Gastrocnemius medialis (tissue), 4 donors: ENCODE measurements around the gene RBBP8. TPM values are rescaled to one million over a fixed set of nuclear protein-coding genes. Genes with fewer than 3 reads are reported as not detected.

Experiments used
- ATAC-seq, 2 donors: fragments of 150-250 bp; one replicate each; pipeline ENCODE4 v1.9.1; 2016
- DNase-seq, 2 donors: peaks; one replicate each; pipeline ENCODE4 v3.0.0-alpha.2; 2019
- H3K27ac ChIP-seq, 4 donors: fragments of 200-600 bp; sonication (generic); 1 replicate in 1 of 4; 2 replicates in 3 of 4; pipeline ENCODE4 v1.5.1; 2016 to 2018; ENCODE audit warnings: mild to moderate bottlenecking in 2 of 4, moderate library complexity in 1 of 4
- H3K27me3 ChIP-seq, 3 donors: fragments of 200-600 bp; sonication (generic) in 2 of 3; 1 replicate in 1 of 3; 2 replicates in 2 of 3; pipeline versions ENCODE4 v1.5.1 to v1.6.0; 2016 to 2019; ENCODE audit warnings: mild to moderate bottlenecking in 1 of 3, moderate library complexity in 1 of 3
- H3K36me3 ChIP-seq, 2 donors: fragments of 200-600 bp; sonication (generic) in 1 of 2; one replicate each; pipeline ENCODE4 v1.5.1; 2017 to 2018
- H3K4me1 ChIP-seq, 2 donors: fragments of 200-600 bp; sonication (generic) in 1 of 2; one replicate each; pipeline ENCODE4 v1.5.1; 2016 to 2017; ENCODE audit warnings: mild to moderate bottlenecking in 2 of 2
- H3K4me3 ChIP-seq, 4 donors: fragments of 200-600 bp; sonication (generic) in 3 of 4; 1 replicate in 1 of 4; 2 replicates in 3 of 4; pipeline ENCODE4 v1.5.1; 2016 to 2019; ENCODE audit warnings: mild to moderate bottlenecking in 2 of 4
- H3K9me3 ChIP-seq, 3 donors: fragments of 200-600 bp; sonication (generic) in 2 of 3; 1 replicate in 1 of 3; 2 replicates in 2 of 3; pipeline ENCODE4 v1.5.1; 2016 to 2019
- POLR2A ChIP-seq, 2 donors: fragments of 450-650 bp; IDR thresholded peaks; one replicate each; pipeline ENCODE4 v1.6.1; 2017; ENCODE audit warnings: antibody characterized with exemption in 2 of 2, mild to moderate bottlenecking in 2 of 2, moderate library complexity in 2 of 2
- in situ Hi-C, 4 donors: fragments of 200-750 bp; cut with MboI; loops; one replicate each; pipeline versions ENCODE4 v1.15.0 to v1.8.0; 2017; ENCODE audit warnings: low sequenced_read_pairs in 4 of 4
- intact Hi-C: fragments of 100-400 bp; cut with DNase I; formaldehyde crosslinking; loops from one replicate; pipeline ENCODE4 v1.15.1; 2023; ENCODE audit warnings: low total_unique reads
- total RNA-seq, 4 donors: library from RNA; depleted of rRNA; stranded (reverse); fragments of >200 nt; gene quantifications; one replicate each; pipeline versions ENCODE4 v1.1.0 to v1.2.3, GENCODE V29; 2016
- TF ChIP-seq, protein P1 (sequence below), 5 experiments: fragments of 450-650 bp in 3 of 5; fragments of 200-600 bp in 2 of 5; sonication (generic) in 2 of 5; IDR thresholded peaks in 4 of 5; conservative IDR thresholded peaks in 1 of 5; 1 replicate in 4 of 5; 2 replicates in 1 of 5; pipeline ENCODE4 v1.5.1; 2016 to 2019; ENCODE audit warnings: antibody characterized with exemption in 5 of 5, mild to moderate bottlenecking in 3 of 5, moderate library complexity in 3 of 5

RBBP8 gene
- total RNA-seq, 4 donors from 2014 or later, result 1.3 to 4.7 (median 1.7) TPM

DNA sequence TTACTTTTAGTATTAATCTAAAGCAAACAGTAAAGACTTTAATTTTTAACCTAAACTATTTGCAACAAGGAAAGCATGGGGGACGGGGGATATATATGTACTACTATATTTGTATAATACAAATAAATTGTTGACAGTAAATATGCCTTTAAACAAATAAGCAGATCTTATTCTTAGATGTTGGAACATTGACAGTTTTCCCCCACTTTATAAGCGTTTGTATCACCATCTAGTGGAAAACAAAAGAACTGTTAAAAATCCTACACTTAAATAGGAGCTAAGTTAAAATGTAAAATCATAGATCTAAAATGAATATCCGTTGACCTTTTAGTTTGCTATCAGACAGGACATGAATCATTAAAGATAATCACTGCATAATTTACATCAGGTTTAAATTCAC is 50.0 kb downstream of the RBBP8 start:
- Histone ChIP-seq H3K27ac (no peak overlapping the region), H3K4me3 (no peak overlapping the region), H3K4me1 (no peaks in the 10 kb centered on the region), H3K36me3 (no peaks in the 10 kb centered on the region), H3K27me3 (no peaks in the 10 kb centered on the region), H3K9me3 (no peaks in the 10 kb centered on the region)
- TF ChIP-seq POLR2A (IDR thresholded peaks at IDR 0.05), result no peak
- TF ChIP-seq, protein P1, sequence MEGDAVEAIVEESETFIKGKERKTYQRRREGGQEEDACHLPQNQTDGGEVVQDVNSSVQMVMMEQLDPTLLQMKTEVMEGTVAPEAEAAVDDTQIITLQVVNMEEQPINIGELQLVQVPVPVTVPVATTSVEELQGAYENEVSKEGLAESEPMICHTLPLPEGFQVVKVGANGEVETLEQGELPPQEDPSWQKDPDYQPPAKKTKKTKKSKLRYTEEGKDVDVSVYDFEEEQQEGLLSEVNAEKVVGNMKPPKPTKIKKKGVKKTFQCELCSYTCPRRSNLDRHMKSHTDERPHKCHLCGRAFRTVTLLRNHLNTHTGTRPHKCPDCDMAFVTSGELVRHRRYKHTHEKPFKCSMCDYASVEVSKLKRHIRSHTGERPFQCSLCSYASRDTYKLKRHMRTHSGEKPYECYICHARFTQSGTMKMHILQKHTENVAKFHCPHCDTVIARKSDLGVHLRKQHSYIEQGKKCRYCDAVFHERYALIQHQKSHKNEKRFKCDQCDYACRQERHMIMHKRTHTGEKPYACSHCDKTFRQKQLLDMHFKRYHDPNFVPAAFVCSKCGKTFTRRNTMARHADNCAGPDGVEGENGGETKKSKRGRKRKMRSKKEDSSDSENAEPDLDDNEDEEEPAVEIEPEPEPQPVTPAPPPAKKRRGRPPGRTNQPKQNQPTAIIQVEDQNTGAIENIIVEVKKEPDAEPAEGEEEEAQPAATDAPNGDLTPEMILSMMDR (IDR thresholded peaks at IDR 0.05 in 4 of 5, conservative IDR thresholded peaks at IDR 0.05 in 1 of 5), result peak in 3 of 5 experiments; percentile 10 to 31 (median 15)
- no peak for ATAC-seq
- intact Hi-C loops, result loop anchor here (5.0 kb wide), 1 partner anchor 181 kb away; no protein-coding TSS in a partner anchor
- no peak for DNase-seq
- in situ Hi-C loops, result loop anchor here in 1 of 4 donors (25.0 kb wide), 1 partner anchor 196 kb away; no protein-coding TSS in a partner anchor

- in situ Hi-C loops (loop anchor here in 1 of 4 donors (25.0 kb wide), 1 partner anchor 198 kb away; no protein-coding TSS in a partner anchor), intact Hi-C loops (no loop called here)
- no peak overlapping the region for H3K27ac ChIP-seq
- H3K27me3 ChIP-seq, result no peaks in the 10 kb centered on the region
- TF ChIP-seq, protein P1 (IDR thresholded peaks at IDR 0.05 in 4 of 5, conservative IDR thresholded peaks at IDR 0.05 in 1 of 5), result no peak
- no peak for TF ChIP-seq POLR2A (IDR thresholded peaks at IDR 0.05)
- ATAC-seq (no peak), DNase-seq (no peak)
- no peak overlapping the region for H3K4me3 ChIP-seq
- no peaks in the 10 kb centered on the region for H3K4me1 ChIP-seq
- no peaks in the 10 kb centered on the region for H3K36me3 ChIP-seq
- H3K9me3 ChIP-seq, result no peaks in the 10 kb centered on the region
Measured at GRCh38 chr18:22985250-22985649, 52.1 kb downstream of the RBBP8 start.

GRCh38 chr18:22987547-22988189 is 54.5 kb downstream of the RBBP8 start:
- intact Hi-C loops (no loop called here), in situ Hi-C loops (loop anchor here in 1 of 4 donors (25.0 kb wide), 1 partner anchor 200 kb away; no protein-coding TSS in a partner anchor)
- TF ChIP-seq, protein P1 (IDR thresholded peaks at IDR 0.05 in 4 of 5, conservative IDR thresholded peaks at IDR 0.05 in 1 of 5), result no peak
- TF ChIP-seq POLR2A (IDR thresholded peaks at IDR 0.05), result no peak
- Histone ChIP-seq H3K27ac (no peak overlapping the region), H3K9me3 (no peaks in the 10 kb centered on the region), H3K27me3 (no peaks in the 10 kb centered on the region), H3K36me3 (no peaks in the 10 kb centered on the region), H3K4me1 (no peaks in the 10 kb centered on the region), H3K4me3 (no peak overlapping the region)
- DNase-seq (no peak), ATAC-seq (no peak)

GRCh38 chr18:22988208-22988607 is 55.1 kb downstream of the RBBP8 start:
- Histone ChIP-seq H3K36me3 (no peaks in the 10 kb centered on the region), H3K4me1 (no peaks in the 10 kb centered on the region), H3K27me3 (no peaks in the 10 kb centered on the region), H3K27ac (no peak overlapping the region), H3K9me3 (no peaks in the 10 kb centered on the region), H3K4me3 (no peak overlapping the region)
- in situ Hi-C loops (loop anchor here in 1 of 4 donors (25.0 kb wide), 1 partner anchor 201 kb away; no protein-coding TSS in a partner anchor), intact Hi-C loops (no loop called here)
- DNase-seq, result no peak
- TF ChIP-seq, protein P1 (IDR thresholded peaks at IDR 0.05 in 4 of 5, conservative IDR thresholded peaks at IDR 0.05 in 1 of 5), result no peak
- no peak for TF ChIP-seq POLR2A (IDR thresholded peaks at IDR 0.05)
- ATAC-seq, result no peak
